ENCODE measurements around the gene SPAG9.
"Not testable (repeated sequence)": the region's sequence is repeated elsewhere in the genome, so short reads cannot be mapped to it uniquely, and the experiment has no call there.

The SPAG9 gene

GRCh38 chr17:51103050-51103449 lies 17.6 kb downstream of the SPAG9 start:
- H3K4me3 ChIP-seq (replicated peaks; ENCODE audit: low read depth, low read length), result no peak overlapping the region
- no peak for DNase-seq (ENCODE audit: extremely low read depth, low read depth)
- no peak for TF ChIP-seq CTCF (IDR thresholded peaks at IDR 0.05; ENCODE audit: low read depth, low read length, missing control alignments)

GRCh38 chr17:51097708-51098446 lies 22.8 kb downstream of the SPAG9 start:
- TF ChIP-seq CTCF (IDR thresholded peaks at IDR 0.05; ENCODE audit: low read depth, low read length, missing control alignments), result no peak
- H3K4me3 ChIP-seq (replicated peaks; ENCODE audit: low read depth, low read length), result no peak overlapping the region
- no peak for DNase-seq (ENCODE audit: extremely low read depth, low read depth)

GRCh38 chr17:51091635-51092034 lies 29.0 kb downstream of the SPAG9 start:
- H3K4me3 ChIP-seq (replicated peaks; ENCODE audit: low read depth, low read length), result no peak overlapping the region
- TF ChIP-seq CTCF (IDR thresholded peaks at IDR 0.05; ENCODE audit: low read depth, low read length, missing control alignments), result no peak
- no peak for DNase-seq (ENCODE audit: extremely low read depth, low read depth)

- not testable (repeated sequence) for DNase-seq (ENCODE audit: extremely low read depth, low read depth); H3K4me3 ChIP-seq (replicated peaks; ENCODE audit: low read depth, low read length)
These were observed 31.8 kb downstream of the SPAG9 start for GRCh38 chr17:51088868-51089267.

- no peak for TF ChIP-seq CTCF (IDR thresholded peaks at IDR 0.05; ENCODE audit: low read depth, low read length, missing control alignments)
- no peak for DNase-seq (ENCODE audit: extremely low read depth, low read depth)
- H3K4me3 ChIP-seq (replicated peaks; ENCODE audit: low read depth, low read length), result no peak overlapping the region
These were observed 32.4 kb downstream of the SPAG9 start for GRCh38 chr17:51088287-51088686.

GRCh38 chr17:51087072-51087757 lies 33.5 kb downstream of the SPAG9 start:
- DNase-seq (ENCODE audit: extremely low read depth, low read depth), result no peak
- TF ChIP-seq CTCF (IDR thresholded peaks at IDR 0.05; ENCODE audit: low read depth, low read length, missing control alignments), result no peak
- no peak overlapping the region for H3K4me3 ChIP-seq (replicated peaks; ENCODE audit: low read depth, low read length)

- TF ChIP-seq CTCF (IDR thresholded peaks at IDR 0.05; ENCODE audit: low read depth, low read length, missing control alignments), result no peak
- H3K4me3 ChIP-seq (replicated peaks; ENCODE audit: low read depth, low read length), result no peak overlapping the region
- DNase-seq (ENCODE audit: extremely low read depth, low read depth), result no peak
These were observed 35.4 kb downstream of the SPAG9 start for GRCh38 chr17:51085150-51085805.

Data from HFF-Myc (cell line).